IPS-15b (cell line): ENCODE results near the gene SLC39A5.
A peak's percentile ranks its signal among the peaks of the same experiment; 100 is the strongest.
"Not testable (repeated sequence)": the region's sequence is repeated elsewhere in the genome, so short reads cannot be mapped to it uniquely, and the experiment has no call there.

Experiments used
- H3K27me3 ChIP-seq: one replicate; pipeline ENCODE4 v1.6.1; 2013; ENCODE audit warnings: low read length; ENCODE audit not compliant: control insufficient read depth, insufficient read depth
- H3K36me3 ChIP-seq: one replicate; pipeline ENCODE4 v1.6.1; 2013; ENCODE audit warnings: low read length; ENCODE audit not compliant: control insufficient read depth, insufficient read depth
- H3K4me1 ChIP-seq: one replicate; pipeline ENCODE4 v1.6.1; 2013; ENCODE audit warnings: mild to moderate bottlenecking, low read length; ENCODE audit not compliant: control insufficient read depth, insufficient read depth
- H3K4me3 ChIP-seq: one replicate; pipeline ENCODE4 v1.5.1; 2013; ENCODE audit warnings: low read depth, low read length
- H3K9ac ChIP-seq: one replicate; pipeline ENCODE4 v1.6.1; 2013; ENCODE audit warnings: low read depth, mild to moderate bottlenecking, low read length
- H3K9me3 ChIP-seq: one replicate; pipeline ENCODE4 v1.6.1; 2013; ENCODE audit warnings: mild to moderate bottlenecking, low read length; ENCODE audit not compliant: control insufficient read depth, insufficient read depth

Gene SLC39A5

GRCh38 chr12:56255671-56256070 lies 25.8 kb downstream of the SLC39A5 start:
- peaks cover 42% of the 10 kb centered on the region for H3K36me3 ChIP-seq
- no peaks in the 10 kb centered on the region for H3K27me3 ChIP-seq
- no peak overlapping the region for H3K4me3 ChIP-seq
- H3K4me1 ChIP-seq, result peaks cover 5% of the 10 kb centered on the region
- H3K9me3 ChIP-seq, result no peaks in the 10 kb centered on the region
- no peak overlapping the region for H3K9ac ChIP-seq

DNA sequence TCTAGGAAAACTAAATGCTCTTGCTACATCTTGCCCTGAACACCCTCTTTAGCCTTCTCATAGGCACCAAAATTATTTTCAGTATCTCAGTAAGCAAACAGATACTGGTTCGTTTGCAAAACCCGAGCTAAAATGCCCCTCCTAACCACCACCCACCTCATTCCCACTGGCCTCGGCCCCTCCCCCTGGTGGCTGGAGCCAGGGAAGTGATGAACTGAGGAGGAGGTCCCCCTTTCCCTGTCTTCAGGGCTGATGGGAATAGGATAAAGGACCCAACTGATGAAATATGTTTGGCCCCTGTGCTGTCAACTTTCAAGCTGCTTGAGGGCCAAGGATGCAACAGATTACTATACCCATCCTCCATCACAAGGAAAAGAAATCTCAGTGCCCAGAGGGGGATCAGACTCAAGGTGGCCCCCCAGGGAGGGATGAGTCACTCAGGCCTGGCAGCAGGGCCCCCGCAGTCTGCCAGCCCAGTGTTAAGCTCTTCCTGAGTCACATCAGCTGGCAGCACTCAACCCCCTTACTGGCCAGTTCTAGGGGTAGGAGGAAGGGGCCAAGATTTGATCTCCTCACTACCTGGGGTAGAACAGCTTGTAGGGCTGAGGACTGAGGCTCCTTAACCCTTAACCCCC lies 26.6 kb downstream of the SLC39A5 start:
- Histone ChIP-seq H3K9ac (no peak overlapping the region), H3K27me3 (no peaks in the 10 kb centered on the region), H3K9me3 (no peaks in the 10 kb centered on the region), H3K36me3 (peaks cover 39% of the 10 kb centered on the region), H3K4me1 (peaks cover 5% of the 10 kb centered on the region), H3K4me3 (peak overlapping the region; percentile 90)

GRCh38 chr12:56257071-56257470 lies 27.2 kb downstream of the SLC39A5 start:
- Histone ChIP-seq H3K4me3 (peak overlapping the region; percentile 90), H3K36me3 (peaks cover 35% of the 10 kb centered on the region)

GRCh38 chr12:56257491-56258067 lies 27.7 kb downstream of the SLC39A5 start:
- peaks cover 30% of the 10 kb centered on the region for H3K36me3 ChIP-seq
- H3K27me3 ChIP-seq, result no peaks in the 10 kb centered on the region
- H3K4me3 ChIP-seq, result peak overlapping the region; percentile 90
- peaks cover 5% of the 10 kb centered on the region for H3K4me1 ChIP-seq
- H3K9ac ChIP-seq, result peak overlapping the region; percentile 60
- H3K9me3 ChIP-seq, result no peaks in the 10 kb centered on the region

More at GRCh38 chr12:56257071-56257470, 27.2 kb downstream of the SLC39A5 start:
- H3K9ac ChIP-seq, result no peak overlapping the region
- no peaks in the 10 kb centered on the region for H3K27me3 ChIP-seq
- H3K9me3 ChIP-seq, result no peaks in the 10 kb centered on the region
- H3K4me1 ChIP-seq, result peaks cover 5% of the 10 kb centered on the region

DNA sequence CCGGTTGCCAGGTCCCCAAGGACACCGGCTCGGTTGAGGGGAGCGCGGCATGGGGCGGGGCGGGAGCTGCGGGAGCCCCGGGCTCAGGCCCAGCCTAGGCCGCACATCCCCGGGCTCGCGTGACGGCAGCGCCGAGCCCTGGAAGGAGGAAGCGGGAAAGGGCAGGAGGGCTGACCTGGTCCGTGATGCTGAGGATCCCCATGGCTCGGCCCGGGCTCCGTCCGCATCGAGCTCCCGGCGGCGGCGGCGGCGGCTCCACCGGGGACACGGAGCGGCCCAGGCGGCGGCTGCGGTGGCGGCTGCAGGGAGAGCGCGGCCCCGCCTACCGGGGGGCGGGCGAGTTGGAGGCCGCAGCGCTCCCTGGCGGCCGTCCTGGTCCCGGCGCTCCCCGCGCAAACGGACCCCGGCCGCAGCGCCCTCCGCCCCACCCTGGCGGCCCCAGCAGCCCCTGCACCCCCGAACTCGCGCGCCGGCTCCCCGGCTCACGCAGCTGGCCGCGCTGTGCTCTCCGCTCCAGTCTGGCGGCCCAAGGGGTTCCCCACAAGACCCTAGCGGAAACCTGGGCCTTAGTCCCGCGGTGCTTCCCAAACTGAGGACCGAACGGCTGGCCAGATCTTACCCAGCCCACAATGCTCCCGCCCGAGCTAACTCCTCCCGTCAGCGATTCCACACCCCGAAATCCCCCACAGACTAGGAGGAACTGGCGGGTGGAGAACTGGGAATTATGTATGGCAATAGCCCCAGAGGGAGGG lies 28.4 kb downstream of the SLC39A5 start, which contains the start of gene ANKRD52:
Gene ANKRD52 (minus strand): TSS at position 317 of the 752 bp plus-strand sequence. CDS start 115 bp downstream, at position 202.
- no peaks in the 10 kb centered on the region for H3K27me3 ChIP-seq
- peak within 1 kb of the TSS; percentile 94 for H3K4me3 ChIP-seq
- peaks cover 23% of the 10 kb centered on the region for H3K36me3 ChIP-seq
- H3K4me1 ChIP-seq, result peaks cover 5% of the 10 kb centered on the region
- H3K9ac ChIP-seq, result peak within 1 kb of the TSS; percentile 88
- H3K9me3 ChIP-seq, result no peaks in the 10 kb centered on the region

DNA sequence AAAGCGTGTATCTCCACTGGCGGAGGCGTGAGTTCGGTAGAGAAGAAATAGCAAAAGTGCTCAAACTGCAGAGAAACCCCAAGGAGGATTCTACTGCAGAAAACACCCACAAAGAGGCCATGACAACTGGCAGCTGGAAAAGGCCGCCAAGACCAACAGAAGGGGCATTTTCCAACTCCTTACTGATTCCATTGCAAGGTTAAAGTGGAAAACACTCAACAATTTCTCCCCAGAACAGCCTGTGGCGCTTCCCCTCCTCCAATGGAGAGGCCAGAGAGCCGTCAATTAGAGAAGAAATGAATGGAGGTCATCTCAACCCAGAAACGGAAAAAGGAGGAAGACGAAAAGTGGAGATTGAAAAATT lies 29.0 kb downstream of the SLC39A5 start:
- Histone ChIP-seq H3K9me3 (no peaks in the 10 kb centered on the region), H3K4me3 (peak overlapping the region; percentile 94), H3K4me1 (peaks cover 5% of the 10 kb centered on the region), H3K36me3 (peaks cover 18% of the 10 kb centered on the region), H3K9ac (peak overlapping the region; percentile 88), H3K27me3 (no peaks in the 10 kb centered on the region)

DNA sequence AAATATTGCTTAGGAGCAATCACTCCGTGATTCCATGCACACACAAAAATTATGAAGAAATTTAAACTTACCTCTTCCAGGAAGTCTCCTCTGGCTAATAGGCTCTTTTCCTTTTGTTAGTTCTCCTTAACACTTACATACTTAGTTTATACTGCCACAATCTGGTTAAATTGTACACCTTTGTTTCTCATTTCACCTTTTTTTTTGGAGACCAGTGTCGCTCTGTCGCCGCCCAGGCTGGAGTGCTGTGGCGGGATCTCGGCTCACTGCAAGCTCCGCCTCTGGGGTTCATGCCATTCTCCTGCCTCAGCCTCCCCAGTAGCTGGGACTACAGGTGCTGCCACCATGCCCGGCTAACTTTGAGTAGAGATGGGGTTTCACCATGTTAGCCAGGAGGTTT lies 30.5 kb downstream of the SLC39A5 start:
- H3K9ac ChIP-seq, result no peak overlapping the region
- H3K4me3 ChIP-seq, result no peak overlapping the region
- peaks cover 5% of the 10 kb centered on the region for H3K4me1 ChIP-seq
- no peaks in the 10 kb centered on the region for H3K9me3 ChIP-seq
- peaks cover 6% of the 10 kb centered on the region for H3K36me3 ChIP-seq
- H3K27me3 ChIP-seq, result no peaks in the 10 kb centered on the region

DNA sequence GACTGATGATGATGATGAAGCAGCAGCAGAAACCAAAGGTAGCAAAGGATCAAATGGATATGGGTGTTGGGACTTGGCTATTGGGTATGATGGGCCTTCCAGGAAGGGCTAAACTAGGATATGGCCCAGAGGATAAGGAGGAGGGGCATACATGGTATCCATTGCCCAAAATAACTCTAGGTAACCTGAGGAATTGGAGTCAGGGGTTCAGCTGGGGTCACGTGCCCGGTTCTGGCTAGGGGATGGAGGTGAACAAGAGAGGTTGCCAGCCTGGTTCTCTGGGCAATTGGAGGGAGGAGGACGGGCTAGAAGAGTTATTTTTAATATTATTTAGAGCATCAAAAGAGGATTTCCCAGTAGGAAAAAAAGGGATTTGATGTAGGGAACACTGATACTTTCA lies 31.1 kb downstream of the SLC39A5 start:
- no peak overlapping the region for H3K9ac ChIP-seq

DNA sequence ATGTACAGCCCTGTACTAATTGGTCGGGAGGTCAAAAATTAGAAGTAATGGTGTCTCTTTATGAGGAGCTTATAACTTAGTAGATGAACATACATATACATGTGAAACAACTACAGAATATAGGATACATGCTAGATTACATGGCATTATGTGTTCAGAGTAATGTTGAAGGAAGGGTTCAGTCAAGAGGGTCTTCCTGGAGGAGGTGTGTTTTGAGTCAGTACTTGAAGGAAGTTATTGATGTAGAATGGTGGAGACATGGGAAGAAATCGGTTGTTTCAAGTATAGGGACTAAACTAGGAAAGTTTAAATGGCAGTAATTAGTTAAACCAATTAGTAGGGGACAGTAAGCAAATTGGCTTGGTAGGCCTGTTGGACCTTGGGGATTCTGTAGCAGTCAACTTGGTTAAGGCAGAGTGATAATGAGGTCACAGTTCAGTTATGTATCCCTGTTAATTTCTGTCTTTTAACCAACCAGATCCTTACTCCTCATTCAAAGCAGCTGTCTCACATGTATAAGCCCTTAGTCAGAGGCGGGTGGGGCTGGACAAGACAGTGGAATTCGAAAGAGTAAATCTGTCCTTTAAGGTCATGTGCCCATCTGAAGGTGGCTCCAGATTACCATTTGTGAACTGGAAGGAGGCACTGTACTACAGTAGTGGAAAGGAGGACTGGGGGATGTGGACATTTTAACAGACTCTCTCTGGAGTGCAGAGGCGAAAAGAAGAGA lies 31.8 kb downstream of the SLC39A5 start:
- Histone ChIP-seq H3K4me3 (no peak overlapping the region), H3K27me3 (no peaks in the 10 kb centered on the region)

More for the DNA sequence above, 31.1 kb downstream of the SLC39A5 start:
- no peaks in the 10 kb centered on the region for H3K27me3 ChIP-seq
- H3K4me3 ChIP-seq, result no peak overlapping the region
- peaks cover under 1% of the 10 kb centered on the region for H3K36me3 ChIP-seq
- H3K4me1 ChIP-seq, result peaks cover 5% of the 10 kb centered on the region
- H3K9me3 ChIP-seq, result no peaks in the 10 kb centered on the region

DNA sequence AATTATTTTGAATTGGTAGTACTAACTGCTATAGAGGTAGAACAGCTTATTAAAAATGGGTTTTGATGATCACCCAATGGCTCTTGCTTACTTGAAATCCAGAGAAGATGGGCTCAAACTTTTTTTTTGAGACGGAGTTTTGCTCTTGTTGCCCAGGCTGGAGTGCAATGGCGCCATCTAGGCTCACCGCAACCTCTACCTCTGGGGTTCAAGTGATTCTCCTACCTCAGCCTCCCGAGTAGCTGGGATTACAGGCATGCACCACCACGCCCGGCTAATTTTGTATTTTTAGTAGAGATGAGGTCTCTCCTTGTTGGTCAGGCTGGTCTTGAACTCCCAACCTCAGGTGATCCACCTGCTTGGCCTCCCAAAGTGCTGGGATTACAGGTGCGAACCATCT lies 33.1 kb downstream of the SLC39A5 start:
- not testable (repeated sequence) for H3K4me3 ChIP-seq, H3K27me3 ChIP-seq, H3K9me3 ChIP-seq, H3K4me1 ChIP-seq, H3K9ac ChIP-seq, H3K36me3 ChIP-seq

More for the DNA sequence above, 31.8 kb downstream of the SLC39A5 start:
- no peaks in the 10 kb centered on the region for H3K36me3 ChIP-seq
- H3K4me1 ChIP-seq, result peaks cover 8% of the 10 kb centered on the region
- no peak overlapping the region for H3K9ac ChIP-seq
- H3K9me3 ChIP-seq, result no peaks in the 10 kb centered on the region

DNA sequence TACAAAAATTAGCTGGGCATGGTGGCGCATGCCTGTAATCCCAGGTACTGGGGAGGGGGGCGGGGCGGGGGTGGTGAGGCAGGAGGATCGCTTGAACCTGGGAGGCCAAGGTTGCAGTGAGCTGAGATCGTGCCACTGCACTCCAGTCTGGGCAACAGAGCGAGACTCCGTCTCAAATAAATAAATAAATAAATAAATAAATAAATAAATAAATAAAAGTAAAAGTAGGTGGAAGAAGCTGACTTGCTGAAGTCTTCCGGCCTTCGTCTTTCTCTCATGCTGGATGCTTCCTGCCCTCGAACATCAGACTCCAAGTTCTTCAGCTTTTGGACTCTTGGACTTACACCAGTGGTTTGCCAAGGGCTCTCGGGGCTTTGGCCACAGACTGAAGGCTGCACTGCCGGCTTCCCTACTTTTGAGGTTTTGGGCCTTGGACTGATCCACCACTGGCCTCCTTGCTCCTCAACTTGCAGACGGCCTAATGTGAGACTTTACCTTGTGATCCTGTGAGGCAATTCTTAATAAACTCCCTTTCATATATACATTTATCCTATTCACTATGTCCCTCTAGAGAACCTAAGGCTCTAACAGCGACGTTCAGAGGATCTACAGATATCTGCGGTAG lies 36.3 kb downstream of the SLC39A5 start:
- H3K36me3 ChIP-seq, H3K9me3 ChIP-seq, H3K9ac ChIP-seq, H3K27me3 ChIP-seq, H3K4me1 ChIP-seq: not testable (repeated sequence)
- H3K4me3 ChIP-seq, result peak overlapping the region; percentile 92
